HG03565 (cell line): Measurements from ENCODE around the gene FSD1L.
"Not testable (repeated sequence)": the region's sequence is repeated elsewhere in the genome, so short reads cannot be mapped to it uniquely, and the experiment has no call there.

Experiments used
- ATAC-seq: cut with Tn5 transposase; IDR thresholded peaks from one replicate; pipeline ENCODE4 v1.9.1; 2021; ENCODE audit warnings: mild to moderate bottlenecking, moderate library complexity; ENCODE audit not compliant: unreplicated experiment

Gene FSD1L

GRCh38 chr9:105539452-105539851, 91.6 kb downstream of the FSD1L start:
- no peak for ATAC-seq

DNA sequence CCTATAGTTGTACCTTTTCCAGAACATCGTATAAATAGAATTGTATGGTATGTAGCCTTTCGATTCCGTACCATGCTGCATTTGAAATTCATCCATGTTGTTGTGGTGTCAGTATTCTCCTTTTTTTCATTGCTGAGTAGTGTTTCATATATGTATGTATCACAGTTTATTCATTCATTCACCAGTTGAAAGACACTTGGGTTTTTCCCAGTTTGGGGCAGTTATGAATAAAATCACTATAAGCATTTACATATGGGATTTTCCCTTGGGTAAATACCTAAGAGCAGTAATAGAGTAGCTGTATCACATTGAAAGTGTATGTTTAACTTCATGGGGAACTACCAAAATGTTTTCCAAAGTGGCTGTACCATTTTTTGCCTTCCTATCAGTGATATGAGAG, 94.0 kb downstream of the FSD1L start:
- ATAC-seq: peak; percentile 90

- no peak for ATAC-seq
Measured at GRCh38 chr9:105554042-105554441, 106.2 kb downstream of the FSD1L start.

DNA sequence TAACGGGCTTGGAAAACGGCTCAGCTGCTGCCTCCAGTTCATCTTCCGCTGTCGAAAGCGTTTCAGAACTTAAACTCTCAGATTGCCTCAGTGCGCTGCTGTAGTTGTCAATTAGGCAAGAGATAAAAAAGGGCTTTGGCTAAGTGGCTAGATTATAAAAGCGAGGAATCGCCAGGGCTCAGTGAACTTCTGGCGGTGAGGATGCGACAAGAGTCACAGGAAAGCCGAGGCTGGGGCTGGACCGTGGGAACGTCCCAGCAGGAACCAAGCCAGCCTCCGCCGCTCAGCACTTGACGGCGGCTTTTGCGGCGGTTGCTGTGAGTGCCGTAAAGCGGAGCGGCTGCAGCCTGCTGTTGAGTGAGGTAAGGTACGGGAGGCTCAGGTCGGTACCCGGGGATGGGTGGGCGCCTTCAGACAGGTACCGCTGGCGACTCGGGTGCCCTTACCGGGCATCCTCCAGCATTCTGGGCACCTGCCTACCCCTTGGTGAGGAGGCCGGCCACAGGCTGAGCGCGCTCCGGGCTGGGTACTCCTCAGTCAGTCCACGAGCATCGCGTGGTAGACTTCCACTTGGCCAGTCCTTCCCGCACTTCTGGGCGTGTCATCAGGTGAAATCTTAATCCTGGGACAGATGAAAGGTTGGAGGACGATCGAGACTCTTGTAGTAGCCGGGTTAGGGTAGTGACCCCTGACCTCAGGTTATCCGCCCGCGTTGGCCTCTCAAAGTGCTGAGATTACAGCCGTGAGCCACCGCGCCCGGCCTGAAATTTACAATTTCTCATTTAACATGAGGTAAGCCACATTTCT, 110.2 kb downstream of the FSD1L start, which contains the start of gene FKTN:
FKTN (plus strand) TSS at position 328 of the 807 bp plus-strand sequence. CDS start 16,902 bp downstream, outside the sequence.
- ATAC-seq: peak; percentile 93

GRCh38 chr9:105572455-105572854, 124.6 kb downstream of the FSD1L start:
- no peak for ATAC-seq

- not testable (repeated sequence) for ATAC-seq
Measured at GRCh38 chr9:105579952-105580351, 132.1 kb downstream of the FSD1L start.

DNA sequence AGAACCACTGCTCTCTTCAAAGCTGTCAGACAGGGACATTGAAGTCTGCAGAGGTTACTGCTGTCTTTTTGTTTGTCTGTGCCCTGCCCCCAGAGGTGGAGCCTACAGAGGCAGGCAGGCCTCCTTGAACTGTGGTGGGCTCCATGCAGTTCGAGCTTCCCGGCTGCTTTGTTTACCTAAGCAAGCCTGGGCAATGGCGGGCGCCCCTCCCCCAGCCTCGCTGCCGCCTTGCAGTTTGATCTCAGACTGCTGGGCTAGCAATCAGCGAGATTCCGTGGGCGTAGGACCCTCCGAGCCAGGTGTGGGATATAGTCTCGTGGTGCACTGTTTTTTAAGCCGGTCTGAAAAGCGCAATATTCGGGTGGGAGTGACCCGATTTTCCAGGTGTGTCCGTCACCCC, 133.7 kb downstream of the FSD1L start:
- ATAC-seq: not testable (repeated sequence)

DNA sequence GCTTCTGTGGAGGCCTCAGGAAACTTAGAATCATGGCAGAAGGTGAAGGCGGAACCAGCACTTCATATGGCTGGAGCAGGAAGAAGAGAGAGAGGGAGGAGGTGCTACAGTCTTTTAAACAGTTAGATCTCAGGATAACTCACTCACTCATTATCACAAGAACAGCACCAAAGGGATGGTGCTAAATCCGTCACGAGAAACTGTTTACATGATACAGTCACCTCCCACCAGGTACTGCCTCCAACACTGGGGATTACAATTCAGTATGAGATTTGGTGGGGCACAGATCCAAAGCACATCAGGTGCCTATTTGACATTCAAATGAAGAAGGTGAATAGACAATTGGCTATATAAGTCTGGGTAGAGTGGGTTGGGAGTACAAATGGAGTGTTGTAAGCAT, 145.3 kb downstream of the FSD1L start:
- ATAC-seq: no peak
